ENCODE data around the gene SERPINA1. TPM values are rescaled to one million over a fixed set of nuclear protein-coding genes. Genes with fewer than 3 reads are reported as not detected.

The SERPINA1 gene
- total RNA-seq, 1 donor from 2014 or later, result 0.13 TPM

DNA sequence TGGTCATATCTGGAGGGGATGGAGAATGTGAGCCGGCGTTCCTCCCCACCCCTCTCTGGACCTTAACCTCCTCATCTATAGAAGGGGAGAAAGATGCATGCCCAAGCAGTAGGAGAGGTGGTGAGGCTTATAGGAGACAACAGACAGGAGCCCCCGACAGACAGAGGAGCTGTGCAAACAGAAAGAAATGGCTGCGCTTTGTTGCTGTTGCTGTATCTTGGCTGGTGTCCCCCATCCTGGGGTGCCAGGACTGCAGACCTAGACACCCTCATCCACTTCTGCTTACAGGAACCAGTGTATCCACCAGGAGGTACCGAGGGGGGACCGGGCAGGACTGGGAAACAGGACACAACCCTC is 397 bp downstream of the SERPINA1 start:
- H3K27ac Mint-ChIP-seq, result peak overlapping the region; percentile 69
- peaks cover 4% of the 10 kb centered on the region for H3K4me1 Mint-ChIP-seq
- no peaks in the 10 kb centered on the region for H3K9me3 Mint-ChIP-seq
- Histone ChIP-seq H3K36me3 (no peaks in the 10 kb centered on the region), H2AFZ (replicated peaks) (peak overlapping the region; percentile 68), H3K4me3 (no peak overlapping the region), H3K27me3 (no peaks in the 10 kb centered on the region), H4K20me1 (ENCODE audit: low read depth) (no peaks in the 10 kb centered on the region), H3K79me2 (ENCODE audit: low read depth) (no peaks in the 10 kb centered on the region), H3K9ac (no peak overlapping the region), H3F3A (ENCODE audit: low read depth) (no peaks in the 10 kb centered on the region), H3K9me3 (ENCODE audit: low read depth) (no peaks in the 10 kb centered on the region), H3K27ac (no peak overlapping the region), H3K4me2 (no peak overlapping the region), H3K4me1 (peaks cover 7% of the 10 kb centered on the region)
- H3K4me3 Mint-ChIP-seq, result no peak overlapping the region
- peaks cover 6% of the 10 kb centered on the region for H3K27me3 Mint-ChIP-seq (ENCODE audit: insufficient read depth, low read depth)
- TF ChIP-seq EZH2phosphoT487 (IDR thresholded peaks at IDR 0.05), result no peak
- TF ChIP-seq EZH2 (IDR thresholded peaks at IDR 0.05), result no peak
- TF ChIP-seq, protein P1, sequence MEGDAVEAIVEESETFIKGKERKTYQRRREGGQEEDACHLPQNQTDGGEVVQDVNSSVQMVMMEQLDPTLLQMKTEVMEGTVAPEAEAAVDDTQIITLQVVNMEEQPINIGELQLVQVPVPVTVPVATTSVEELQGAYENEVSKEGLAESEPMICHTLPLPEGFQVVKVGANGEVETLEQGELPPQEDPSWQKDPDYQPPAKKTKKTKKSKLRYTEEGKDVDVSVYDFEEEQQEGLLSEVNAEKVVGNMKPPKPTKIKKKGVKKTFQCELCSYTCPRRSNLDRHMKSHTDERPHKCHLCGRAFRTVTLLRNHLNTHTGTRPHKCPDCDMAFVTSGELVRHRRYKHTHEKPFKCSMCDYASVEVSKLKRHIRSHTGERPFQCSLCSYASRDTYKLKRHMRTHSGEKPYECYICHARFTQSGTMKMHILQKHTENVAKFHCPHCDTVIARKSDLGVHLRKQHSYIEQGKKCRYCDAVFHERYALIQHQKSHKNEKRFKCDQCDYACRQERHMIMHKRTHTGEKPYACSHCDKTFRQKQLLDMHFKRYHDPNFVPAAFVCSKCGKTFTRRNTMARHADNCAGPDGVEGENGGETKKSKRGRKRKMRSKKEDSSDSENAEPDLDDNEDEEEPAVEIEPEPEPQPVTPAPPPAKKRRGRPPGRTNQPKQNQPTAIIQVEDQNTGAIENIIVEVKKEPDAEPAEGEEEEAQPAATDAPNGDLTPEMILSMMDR (IDR thresholded peaks at IDR 0.05), result no peak
- no peak for DNase-seq (ENCODE audit: low spot score)
- H3K36me3 Mint-ChIP-seq, result no peaks in the 10 kb centered on the region

DNA sequence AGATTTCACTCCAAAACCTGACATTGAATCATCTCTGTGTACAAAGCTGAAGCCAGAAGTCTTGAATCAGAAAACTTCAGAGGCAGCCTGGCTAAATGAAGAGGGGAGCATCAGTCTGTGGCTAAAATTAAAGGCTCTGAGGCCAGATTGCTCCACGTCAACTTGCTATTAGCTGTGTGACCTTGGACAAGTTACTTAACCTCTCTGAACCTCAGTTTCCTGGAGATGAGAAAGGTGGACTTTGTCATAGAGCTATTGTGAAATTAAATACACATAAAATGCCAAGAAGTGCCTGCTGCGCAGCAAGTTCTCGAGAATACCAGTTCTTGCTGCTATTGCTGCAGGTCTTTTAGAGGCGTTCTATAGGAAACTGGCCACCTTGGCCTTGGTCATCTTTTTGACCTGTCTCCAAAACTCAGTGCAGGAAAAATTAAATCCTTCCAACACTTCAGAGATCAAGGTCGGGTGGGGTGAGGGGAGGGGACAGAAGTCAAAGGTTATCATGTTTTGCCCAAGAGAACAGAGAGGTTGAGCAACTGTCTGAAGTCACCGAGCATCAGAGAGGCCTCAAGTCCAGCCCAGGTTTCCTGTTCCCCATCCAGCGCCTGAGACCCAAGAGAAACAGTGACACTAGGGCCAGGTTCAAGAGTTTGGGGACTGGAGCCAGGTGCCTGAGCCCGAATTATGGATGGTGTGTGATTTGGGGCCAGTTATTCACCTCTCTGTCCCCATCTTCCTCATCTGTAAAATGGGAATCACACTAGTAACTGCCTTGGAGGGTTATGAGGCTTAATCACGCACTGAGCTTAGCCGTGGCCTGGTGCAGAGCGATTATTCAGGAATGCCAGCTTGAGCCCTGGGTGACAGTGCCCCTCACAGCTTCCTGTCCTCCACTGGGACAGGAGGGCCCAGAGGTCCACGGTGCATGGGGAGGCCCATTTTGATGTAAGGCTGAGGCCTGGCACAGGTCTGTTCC is 1.1 kb downstream of the SERPINA1 start:
- TF ChIP-seq, protein P1 (IDR thresholded peaks at IDR 0.05), result no peak
- TF ChIP-seq EZH2phosphoT487 (IDR thresholded peaks at IDR 0.05), result no peak
- TF ChIP-seq EZH2 (IDR thresholded peaks at IDR 0.05), result no peak
- H3K27ac ChIP-seq, result no peak overlapping the region
- H2AFZ ChIP-seq (replicated peaks), result no peak overlapping the region
- Mint-ChIP-seq H3K27me3 (ENCODE audit: insufficient read depth, low read depth) (peaks cover 6% of the 10 kb centered on the region), H3K4me1 (peaks cover 4% of the 10 kb centered on the region), H3K9me3 (no peaks in the 10 kb centered on the region), H3K36me3 (no peaks in the 10 kb centered on the region), H3K4me3 (no peak overlapping the region), H3K27ac (peak overlapping the region; percentile 69)
- no peaks in the 10 kb centered on the region for H3K79me2 ChIP-seq (ENCODE audit: low read depth)
- no peak for DNase-seq (ENCODE audit: low spot score)
- H3K4me2 ChIP-seq, result no peak overlapping the region
- no peak overlapping the region for H3K9ac ChIP-seq
- peaks cover 7% of the 10 kb centered on the region for H3K4me1 ChIP-seq
- no peaks in the 10 kb centered on the region for H3K9me3 ChIP-seq (ENCODE audit: low read depth)
- no peaks in the 10 kb centered on the region for H3K36me3 ChIP-seq
- H3K4me3 ChIP-seq, result no peak overlapping the region
- no peaks in the 10 kb centered on the region for H3F3A ChIP-seq (ENCODE audit: low read depth)
- H4K20me1 ChIP-seq (ENCODE audit: low read depth), result no peaks in the 10 kb centered on the region
- H3K27me3 ChIP-seq, result no peaks in the 10 kb centered on the region

DNA sequence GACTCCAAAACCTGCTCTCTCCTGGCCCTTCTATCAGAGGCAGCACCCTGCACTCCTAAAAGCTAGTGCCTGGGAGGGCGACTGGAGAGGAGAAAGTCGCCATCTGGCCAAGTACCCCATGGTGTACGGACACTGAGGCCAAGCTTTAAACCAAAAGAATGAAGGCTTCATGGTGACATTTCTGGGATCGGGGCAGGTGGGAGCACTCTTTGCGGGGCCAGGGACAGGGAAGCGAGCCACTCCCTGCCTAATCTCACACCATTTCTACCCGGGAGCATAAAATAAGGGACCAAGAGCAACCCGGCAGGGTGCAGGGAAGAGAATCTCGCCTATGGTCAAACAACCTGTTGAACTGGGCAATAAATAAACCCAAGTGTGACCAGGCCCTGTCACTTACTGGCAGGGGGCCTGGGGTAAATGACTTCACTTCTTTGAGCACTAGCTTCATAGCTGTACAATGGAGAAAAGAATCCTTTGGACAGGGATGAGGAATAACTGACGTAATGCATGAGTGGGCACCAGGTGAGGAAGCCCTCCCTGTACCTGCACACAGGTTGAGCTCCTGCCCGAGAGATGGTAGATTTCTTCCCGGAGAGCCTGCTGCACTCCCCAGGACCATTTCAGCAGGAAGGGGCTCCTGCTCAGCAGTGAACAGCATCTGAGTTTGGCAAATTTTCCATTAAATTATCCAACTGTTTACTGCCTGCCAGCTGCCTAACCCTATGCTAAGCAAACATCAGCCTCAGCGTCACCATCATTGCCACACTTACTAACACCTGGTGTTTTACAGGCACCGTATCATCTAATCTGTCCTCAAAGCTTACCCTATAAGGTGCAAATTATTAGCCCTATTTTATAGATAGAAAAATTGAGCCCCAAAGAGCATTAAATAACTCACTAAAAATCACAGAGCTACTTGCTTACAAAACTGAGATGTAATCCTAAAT is 2.0 kb downstream of the SERPINA1 start:
- no peak overlapping the region for H3K4me2 ChIP-seq
- no peaks in the 10 kb centered on the region for H4K20me1 ChIP-seq (ENCODE audit: low read depth)
- Mint-ChIP-seq H3K4me1 (peaks cover 9% of the 10 kb centered on the region), H3K36me3 (no peaks in the 10 kb centered on the region), H3K4me3 (no peak overlapping the region), H3K27ac (peak overlapping the region; percentile 17), H3K9me3 (no peaks in the 10 kb centered on the region), H3K27me3 (ENCODE audit: insufficient read depth, low read depth) (peaks cover 3% of the 10 kb centered on the region)
- H2AFZ ChIP-seq (replicated peaks), result no peak overlapping the region
- H3K27me3 ChIP-seq, result no peaks in the 10 kb centered on the region
- no peak overlapping the region for H3K4me3 ChIP-seq
- H3F3A ChIP-seq (ENCODE audit: low read depth), result no peaks in the 10 kb centered on the region
- H3K9me3 ChIP-seq (ENCODE audit: low read depth), result no peaks in the 10 kb centered on the region
- H3K79me2 ChIP-seq (ENCODE audit: low read depth), result no peaks in the 10 kb centered on the region
- no peak overlapping the region for H3K9ac ChIP-seq
- peaks cover 7% of the 10 kb centered on the region for H3K4me1 ChIP-seq
- no peak overlapping the region for H3K27ac ChIP-seq
- no peaks in the 10 kb centered on the region for H3K36me3 ChIP-seq
- TF ChIP-seq EZH2 (IDR thresholded peaks at IDR 0.05), result no peak
- TF ChIP-seq, protein P1 (IDR thresholded peaks at IDR 0.05), result no peak
- TF ChIP-seq EZH2phosphoT487 (IDR thresholded peaks at IDR 0.05), result no peak
- no peak for DNase-seq (ENCODE audit: low spot score)
